GM21576 (cell line): ENCODE measurements around the gene PRRX2.
"Not testable (repeated sequence)": the region's sequence is repeated elsewhere in the genome, so short reads cannot be mapped to it uniquely, and the experiment has no call there.

Experiments
- ATAC-seq: cut with Tn5 transposase; IDR thresholded peaks from one replicate; pipeline ENCODE4 v1.9.1; 2021; ENCODE audit warnings: mild to moderate bottlenecking, moderate library complexity; ENCODE audit not compliant: unreplicated experiment

PRRX2 gene

GRCh38 chr9:129726322-129727160 lies 61.1 kb downstream of the PRRX2 start:
- no peak for ATAC-seq

GRCh38 chr9:129728744-129729143 lies 63.3 kb downstream of the PRRX2 start:
- no peak for ATAC-seq

GRCh38 chr9:129731477-129732085 lies 66.1 kb downstream of the PRRX2 start:
- no peak for ATAC-seq

GRCh38 chr9:129732100-129732499 lies 66.7 kb downstream of the PRRX2 start:
- ATAC-seq, result no peak

- no peak for ATAC-seq
Measured at GRCh38 chr9:129732946-129733631, 67.6 kb downstream of the PRRX2 start.

GRCh38 chr9:129733632-129733953 lies 68.1 kb downstream of the PRRX2 start:
- ATAC-seq, result no peak

- ATAC-seq, result no peak
Measured at GRCh38 chr9:129735546-129735945, 70.1 kb downstream of the PRRX2 start.

- ATAC-seq, result no peak
Measured at GRCh38 chr9:129736334-129736733, 70.9 kb downstream of the PRRX2 start.

GRCh38 chr9:129737479-129738274 lies 72.2 kb downstream of the PRRX2 start:
- ATAC-seq, result peak; percentile 75

- no peak for ATAC-seq
Measured at GRCh38 chr9:129739432-129739831, 74.0 kb downstream of the PRRX2 start.

- ATAC-seq, result no peak
Measured at GRCh38 chr9:129740174-129740573, 74.7 kb downstream of the PRRX2 start.

GRCh38 chr9:129740666-129741464 lies 75.4 kb downstream of the PRRX2 start:
- ATAC-seq, result no peak

GRCh38 chr9:129745200-129745599 lies 79.8 kb downstream of the PRRX2 start:
- ATAC-seq, result no peak

- ATAC-seq, result no peak
Measured at GRCh38 chr9:129746092-129746777, 80.8 kb downstream of the PRRX2 start.

GRCh38 chr9:129748249-129748648 lies 82.8 kb downstream of the PRRX2 start:
- no peak for ATAC-seq

GRCh38 chr9:129749052-129749451 lies 83.6 kb downstream of the PRRX2 start:
- not testable (repeated sequence) for ATAC-seq

- no peak for ATAC-seq
Measured at GRCh38 chr9:129749575-129749974, 84.1 kb downstream of the PRRX2 start.

- no peak for ATAC-seq
Measured at GRCh38 chr9:129750013-129750638, 84.7 kb downstream of the PRRX2 start.
